GM18505 (cell line): Measurements from ENCODE around the gene KRT5.

ENCODE experiments used
- ATAC-seq: cut with Tn5 transposase; IDR thresholded peaks from one replicate; pipeline ENCODE4 v1.9.1; 2021; ENCODE audit not compliant: unreplicated experiment
- POLR2A ChIP-seq: IDR thresholded peaks from 4 replicates; pipeline ENCODE4 v1.6.1; 2011; ENCODE audit warnings: borderline replicate concordance; ENCODE audit not compliant: insufficient read depth, insufficient read length; ENCODE audit errors: extremely low read depth

The KRT5 gene

DNA sequence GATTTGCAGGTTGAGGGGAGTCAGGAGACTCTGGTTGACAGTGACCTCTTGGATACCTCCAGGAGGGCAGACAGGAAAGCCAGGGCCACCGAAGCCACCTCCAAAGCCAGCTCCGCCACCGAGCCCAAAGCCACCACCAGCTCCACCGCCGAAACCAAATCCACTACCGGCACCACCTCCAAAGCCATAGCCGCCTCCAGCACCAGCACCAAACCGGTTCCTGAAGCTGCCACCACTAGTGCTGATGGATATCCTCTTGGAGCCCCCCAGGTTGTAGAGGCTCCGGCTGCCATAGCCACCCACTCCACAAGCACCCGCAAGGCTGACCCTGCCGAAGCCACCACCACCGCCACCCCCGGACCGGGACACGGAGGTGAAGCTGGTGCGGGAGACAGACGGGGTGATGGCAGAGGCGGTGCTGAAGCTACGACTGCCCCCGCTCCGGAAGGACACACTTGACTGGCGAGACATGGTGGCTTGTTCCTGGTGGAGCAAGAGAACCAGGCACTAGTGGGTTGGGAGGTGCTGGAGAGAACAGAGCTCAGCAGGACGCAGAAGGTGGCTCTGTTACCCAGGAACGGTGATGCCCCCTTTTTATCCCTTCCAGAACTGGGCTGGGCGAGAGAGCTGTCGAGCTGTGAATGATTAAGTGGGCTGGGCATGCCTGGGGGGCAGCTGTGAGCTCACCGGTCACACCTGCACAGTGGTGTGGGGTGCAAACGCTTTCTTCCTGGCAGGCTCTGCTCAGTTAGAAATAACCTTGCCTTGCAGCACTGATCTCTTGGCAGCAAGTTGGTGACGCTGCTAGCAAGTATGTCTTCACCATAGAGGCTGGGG, at the start of gene KRT5:
KRT5 (minus strand) TSS at position 569 of the 837 bp plus-strand sequence; CDS start at position 471, 98 bp downstream.
- no peak for ATAC-seq
- TF ChIP-seq POLR2A = no peak

DNA sequence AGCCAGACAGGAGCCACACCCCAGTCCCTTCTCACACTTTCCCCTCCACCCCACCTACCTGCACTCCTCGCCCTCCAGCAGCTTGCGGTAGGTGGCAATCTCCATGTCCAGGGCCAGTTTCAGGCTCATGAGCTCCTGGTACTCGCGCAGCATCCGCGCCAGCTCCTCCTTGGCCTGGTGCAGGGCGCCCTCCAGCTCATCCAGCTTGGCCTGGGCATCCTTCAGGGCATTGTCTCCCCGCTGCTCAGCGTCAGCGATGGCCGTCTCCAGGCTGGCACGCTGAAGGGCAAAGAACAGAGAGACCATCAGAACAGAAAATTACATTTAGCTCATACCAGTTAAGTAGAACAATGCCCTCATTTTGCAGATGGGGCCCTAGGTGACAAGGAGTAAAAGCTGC, 47.9 kb upstream of the KRT5 start:
- no peak for ATAC-seq
- no peak for TF ChIP-seq POLR2A

DNA sequence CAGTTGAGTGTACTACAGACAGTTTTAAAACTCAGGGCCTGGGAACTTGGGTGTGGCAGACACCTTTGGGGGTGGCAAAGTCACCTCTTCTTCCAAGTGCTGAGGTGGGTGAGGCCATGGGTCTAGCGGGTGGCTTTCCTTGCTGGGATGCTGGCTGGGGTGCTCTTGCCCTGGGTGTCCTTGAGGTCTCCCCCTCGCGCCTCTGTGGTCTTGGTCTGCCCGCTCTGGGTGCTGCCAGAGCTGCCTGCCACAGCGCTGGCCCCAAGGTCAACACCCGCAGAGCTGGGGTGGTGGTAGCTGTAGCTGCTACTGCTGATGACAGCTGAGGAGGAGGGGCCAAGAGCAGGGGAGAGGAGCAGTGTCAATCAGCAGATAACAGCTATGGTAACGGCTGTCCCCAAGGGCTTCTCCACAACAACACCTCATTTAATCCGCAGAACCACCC, 46.7 kb upstream of the KRT5 start:
- TF ChIP-seq POLR2A = no peak
- no peak for ATAC-seq

DNA sequence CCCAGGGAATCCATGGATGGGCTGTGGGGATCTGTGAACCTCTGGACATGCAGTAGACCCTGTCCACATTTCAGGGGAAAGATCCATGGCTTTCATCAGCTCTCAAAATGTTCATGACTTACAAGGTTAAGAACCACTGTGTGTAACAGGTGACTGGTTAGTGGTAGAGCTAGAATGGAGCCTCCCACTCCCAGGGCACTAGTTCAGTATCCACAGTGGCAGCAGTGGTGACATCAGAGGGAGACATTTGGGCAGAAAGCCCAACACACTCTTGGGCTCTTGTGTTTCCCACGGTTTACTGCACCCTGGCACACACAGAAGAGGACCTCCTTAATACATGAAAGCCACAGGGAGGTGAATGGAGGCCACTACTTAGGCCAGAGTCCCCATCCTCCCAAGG, 44.4 kb upstream of the KRT5 start:
- TF ChIP-seq POLR2A = no peak
- no peak for ATAC-seq

DNA sequence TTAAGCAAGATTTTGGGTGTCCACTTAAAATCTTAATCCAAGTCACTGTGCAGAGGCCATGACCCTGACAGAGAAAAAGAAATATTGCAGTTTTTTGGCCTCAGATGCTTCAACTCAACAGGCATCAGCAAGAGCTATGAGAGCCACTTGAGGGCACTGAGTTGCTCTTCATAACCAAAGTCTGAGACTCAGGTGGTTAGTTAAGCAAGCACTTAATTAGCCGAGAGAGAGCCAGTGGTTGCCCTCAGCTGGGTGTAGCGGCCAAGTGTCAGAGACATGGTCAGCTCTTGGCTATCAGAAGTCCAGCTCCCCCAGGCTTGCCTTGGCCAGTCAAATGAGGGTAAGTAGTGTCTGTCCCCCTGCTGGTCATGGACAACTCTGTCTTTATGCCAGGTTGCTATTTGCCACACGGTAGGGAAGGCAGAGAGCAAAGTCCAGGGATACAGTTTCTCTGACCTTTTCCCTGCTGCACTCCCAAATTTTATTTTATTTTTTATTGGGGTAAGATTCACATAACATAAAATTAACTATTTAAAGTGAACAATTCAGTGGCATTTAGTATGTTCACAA, 41.8 kb upstream of the KRT5 start:
- ATAC-seq = no peak
- TF ChIP-seq POLR2A = no peak

DNA sequence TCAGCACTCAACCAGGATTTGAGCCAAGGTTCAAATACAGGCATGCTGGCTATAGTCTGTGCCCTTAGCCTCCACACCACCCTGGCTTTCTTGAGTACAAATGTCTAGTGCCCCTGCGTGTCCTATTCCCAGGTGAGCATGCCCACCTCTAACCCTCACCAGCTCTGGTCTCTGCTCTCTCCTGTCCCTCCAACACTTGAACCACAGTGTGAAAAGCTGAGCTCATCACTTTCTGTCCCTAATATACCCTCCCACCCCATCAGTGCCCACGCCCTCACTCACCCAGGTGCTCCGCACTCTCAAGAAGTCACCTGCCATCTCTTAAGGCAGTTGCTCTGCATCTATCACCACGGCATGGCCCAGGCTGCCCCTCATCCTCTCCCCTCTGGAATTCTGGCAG, 39.8 kb upstream of the KRT5 start:
- TF ChIP-seq POLR2A = no peak
- no peak for ATAC-seq

DNA sequence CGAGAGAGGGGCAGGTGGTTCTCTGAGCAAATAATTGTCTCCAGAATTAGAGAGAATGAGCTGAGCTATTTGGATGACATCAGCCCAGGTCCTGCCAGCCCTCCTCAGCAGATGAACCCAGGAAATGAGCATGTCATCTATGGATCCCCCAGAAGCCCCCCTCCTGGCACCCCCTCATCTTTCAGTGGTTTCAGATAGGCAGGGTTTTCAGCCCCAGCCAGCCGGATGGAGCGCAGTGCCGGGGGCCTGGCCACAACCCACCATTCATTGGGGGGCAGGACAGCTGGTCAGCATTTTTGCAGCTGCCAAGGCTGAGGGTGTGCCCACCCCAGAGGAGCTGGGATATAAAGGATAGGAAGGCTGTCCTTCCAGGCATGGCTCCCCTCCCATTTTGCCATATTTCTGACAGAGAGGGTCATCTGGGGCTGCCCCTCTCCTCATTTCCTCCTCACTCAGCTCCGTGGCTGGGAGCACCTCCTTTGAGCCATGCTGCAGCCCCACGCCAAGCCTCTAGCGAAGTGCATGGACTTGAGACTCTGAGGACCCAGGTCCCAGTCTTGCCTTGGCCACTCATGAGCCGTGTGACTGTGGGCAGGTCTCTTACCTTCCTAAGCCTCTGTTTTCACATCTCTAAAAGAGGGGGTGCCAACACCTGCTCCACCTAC, 38.7 kb upstream of the KRT5 start:
- no peak for ATAC-seq
- TF ChIP-seq POLR2A = no peak

DNA sequence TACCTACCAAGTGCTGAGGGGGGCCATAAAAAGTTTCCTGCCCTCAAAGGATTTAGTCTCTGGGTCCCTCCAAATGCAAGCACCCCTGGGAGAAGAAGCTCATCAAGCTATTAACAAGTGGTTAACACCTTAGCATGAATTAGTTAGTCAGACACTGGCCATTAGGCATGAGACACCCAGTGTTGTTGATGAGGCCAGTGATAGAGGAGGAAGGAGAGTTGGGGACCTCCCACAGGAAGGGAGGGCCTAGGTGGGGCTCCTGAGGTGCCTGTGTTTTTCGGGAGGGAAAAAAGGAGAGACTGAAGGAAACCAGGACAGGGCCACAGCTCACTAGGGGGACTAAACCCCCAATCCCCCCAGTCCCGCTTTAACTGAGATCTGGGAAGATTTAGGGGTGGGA, 37.3 kb upstream of the KRT5 start:
- no peak for TF ChIP-seq POLR2A
- ATAC-seq = no peak

DNA sequence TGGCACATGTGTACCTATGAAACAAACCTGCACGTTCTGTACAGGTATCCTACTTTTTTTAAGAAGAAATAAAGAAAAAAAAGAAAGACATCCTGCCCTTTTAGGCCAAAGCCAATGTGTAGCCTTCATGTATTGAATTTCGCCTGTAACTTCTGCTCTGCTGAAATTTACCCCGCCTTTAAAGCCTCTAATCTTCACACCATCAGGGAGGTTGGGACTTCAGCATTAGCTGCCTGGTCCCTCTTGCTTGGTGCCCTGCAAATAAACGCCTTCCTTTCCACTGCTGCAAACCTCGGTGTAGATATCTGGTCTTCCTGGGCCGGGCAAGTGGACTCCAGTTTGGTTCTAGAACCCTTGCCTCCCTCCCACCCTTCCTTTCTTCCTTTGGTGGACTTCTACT, 35.4 kb upstream of the KRT5 start:
- ATAC-seq = no peak
- no peak for TF ChIP-seq POLR2A

DNA sequence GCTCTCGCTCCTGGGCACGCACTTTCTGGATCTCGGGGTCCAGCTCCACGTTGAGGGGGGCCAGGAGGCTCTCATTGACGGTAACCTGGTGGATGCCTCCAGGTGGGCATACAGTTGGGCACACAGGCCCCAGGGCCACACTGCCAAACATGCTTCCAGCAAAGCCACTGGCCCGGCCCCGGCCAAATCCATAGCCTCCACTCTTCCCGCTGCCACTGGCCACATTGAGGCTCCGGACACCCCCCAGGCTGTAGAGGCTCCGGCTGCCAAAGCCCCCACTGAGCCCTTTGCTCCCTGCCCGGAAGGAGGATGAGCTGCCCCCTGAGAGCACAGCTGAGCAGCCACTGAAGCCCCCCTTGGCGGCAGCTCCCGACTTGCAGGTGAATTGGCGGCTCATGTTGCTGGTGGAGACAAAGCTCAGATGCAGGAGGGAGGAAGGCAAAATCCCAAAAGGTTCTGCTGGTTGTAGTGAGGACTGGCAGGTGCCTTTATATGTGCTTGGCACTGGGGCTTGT, 32.5 kb upstream of the KRT5 start, which contains the start of gene KRT71:
KRT71 (minus strand) TSS at position 465 of the 515 bp plus-strand sequence; CDS start at position 397, 68 bp downstream.
- TF ChIP-seq POLR2A = no peak
- ATAC-seq = no peak

DNA sequence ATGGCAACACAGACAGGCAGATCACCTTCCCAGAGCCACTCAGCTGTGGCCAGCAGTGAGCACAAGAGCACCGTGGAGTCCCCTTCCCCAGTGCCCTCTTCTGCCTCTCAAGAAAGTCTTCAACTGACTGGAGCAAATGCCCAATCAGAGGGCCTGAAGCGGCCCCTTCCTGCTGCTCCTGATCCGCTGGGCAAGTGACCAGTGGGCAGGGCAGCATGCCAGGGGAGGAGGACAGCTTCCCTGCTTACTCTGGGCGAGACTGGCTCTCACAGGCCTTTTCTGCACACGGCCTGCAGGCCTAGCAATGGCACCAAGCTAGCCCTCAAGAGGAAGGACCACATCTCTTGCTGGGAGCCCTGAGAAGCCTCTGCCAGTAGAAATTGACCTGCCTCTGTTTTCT, 31.9 kb upstream of the KRT5 start:
- no peak for TF ChIP-seq POLR2A
- ATAC-seq = no peak

DNA sequence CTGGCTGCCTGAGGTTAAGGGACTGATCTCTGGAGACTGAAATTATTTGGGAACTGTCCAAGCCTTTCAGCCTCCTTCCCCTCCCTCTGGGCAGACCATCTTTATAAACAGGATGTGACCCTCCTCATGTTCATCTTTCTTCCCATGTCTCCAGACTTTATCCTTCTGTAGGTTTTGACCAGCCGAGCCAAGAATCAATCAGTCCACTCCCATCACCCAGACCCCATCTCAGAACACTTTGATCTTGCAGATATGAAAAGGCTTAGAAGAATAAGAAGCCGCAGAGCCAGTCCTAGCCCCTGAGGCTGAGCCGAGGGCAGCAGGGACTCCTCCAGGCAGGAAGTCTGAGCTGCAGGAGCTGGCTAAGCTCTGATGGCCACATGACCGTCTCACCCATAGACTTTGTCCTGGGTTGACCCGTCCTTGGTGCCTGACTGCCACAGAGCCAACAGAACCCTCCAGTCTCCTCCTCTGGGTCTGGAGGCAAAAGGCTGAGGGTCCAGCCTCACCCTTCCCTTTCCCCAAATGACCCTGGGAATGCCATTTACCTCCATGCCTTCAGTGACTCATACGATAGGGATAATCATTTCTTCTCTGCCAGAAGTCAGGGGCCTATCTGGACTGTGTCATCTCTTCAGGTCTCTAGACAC, 31.1 kb upstream of the KRT5 start:
- no peak for ATAC-seq
- TF ChIP-seq POLR2A = no peak

DNA sequence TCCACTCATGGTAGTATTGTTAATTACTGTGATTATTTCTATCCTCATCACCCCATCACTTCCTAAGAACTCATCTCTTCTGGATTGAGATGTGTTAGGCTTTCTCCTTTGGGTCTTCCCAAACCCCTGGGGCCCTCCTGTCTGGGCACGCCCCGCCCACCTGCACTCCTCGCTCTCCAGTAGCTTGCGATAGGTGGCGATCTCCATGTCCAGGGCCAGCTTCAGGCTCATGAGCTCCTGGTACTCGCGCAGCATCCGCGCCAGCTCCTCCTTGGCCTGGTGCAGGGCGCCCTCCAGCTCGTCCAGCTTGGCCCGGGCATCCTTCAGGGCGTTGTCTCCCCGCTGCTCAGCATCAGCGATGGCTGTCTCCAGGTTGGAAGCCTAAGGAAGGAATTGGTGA, 25.9 kb upstream of the KRT5 start:
- no peak for ATAC-seq
- no peak for TF ChIP-seq POLR2A

DNA sequence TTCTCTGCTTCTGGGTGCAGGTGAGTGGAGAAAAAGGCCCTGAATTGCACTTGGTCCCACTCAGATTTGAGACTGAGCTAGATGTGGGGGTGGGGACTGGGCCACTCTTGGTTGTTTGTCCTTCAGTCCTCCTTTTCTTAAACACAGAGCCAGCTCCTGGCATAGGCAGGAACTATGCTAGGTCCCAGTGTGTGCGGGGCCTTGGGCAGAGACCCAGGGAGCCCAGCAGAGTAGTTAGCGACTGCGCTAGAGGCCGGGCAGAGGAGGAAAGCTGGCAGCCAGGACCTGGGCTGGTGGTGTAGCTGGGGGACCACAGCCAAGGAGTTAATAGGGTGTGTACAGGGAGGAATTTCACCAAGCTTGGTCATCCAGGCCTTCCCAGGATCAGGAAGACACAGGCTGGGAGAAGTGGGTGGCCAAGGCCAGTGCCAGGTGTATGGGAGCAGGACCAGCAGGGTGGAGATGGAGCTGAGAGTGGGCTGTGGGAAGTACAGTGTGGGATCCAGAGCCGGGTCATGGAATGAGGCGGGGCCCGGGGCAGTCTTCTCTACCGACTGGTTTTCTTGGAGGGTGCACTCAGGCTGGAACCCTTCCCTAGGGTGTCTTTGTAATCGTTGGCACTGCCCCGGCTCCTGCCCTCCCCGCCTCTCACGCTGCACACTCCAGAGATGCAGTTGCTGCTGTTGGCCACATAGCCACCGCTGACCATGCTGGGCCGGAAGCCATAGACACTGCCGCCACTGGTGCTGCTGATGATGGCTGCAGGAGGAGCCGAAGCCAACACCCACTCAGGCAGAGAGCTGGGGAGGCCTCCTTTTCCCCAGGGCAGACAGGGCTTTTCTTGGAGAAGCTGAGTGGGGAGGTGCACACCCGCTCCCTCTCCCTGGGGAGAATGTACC, 24.0 kb upstream of the KRT5 start:
- ATAC-seq = no peak
- TF ChIP-seq POLR2A = no peak
